GM12864 (cell line): ENCODE results near the gene FAM53C.

Experiments
- DNase-seq: peaks from one replicate; pipeline ENCODE4 v3.0.0-alpha.2; 2011; ENCODE audit warnings: low read depth
- H3K4me3 ChIP-seq: 2 replicates; pipeline ENCODE4 v1.5.1; 2011; ENCODE audit warnings: mild to moderate bottlenecking, low read depth, low read length, control low read depth
- CTCF ChIP-seq: IDR thresholded peaks from 2 replicates; pipeline ENCODE4 v1.5.1; 2011; ENCODE audit warnings: low read depth, mild to moderate bottlenecking, moderate library complexity, low read length, control low read depth, inconsistent platforms; ENCODE audit errors: missing control alignments

The FAM53C gene

GRCh38 chr5:138330813-138331448 is 7.1 kb upstream of the FAM53C start:
- no peak for DNase-seq
- no peak for TF ChIP-seq CTCF
- H3K4me3 ChIP-seq, result peak overlapping the region; percentile 64

- peak within 1 kb of the TSS; percentile 64 for H3K4me3 ChIP-seq
- TF ChIP-seq CTCF, result no peak
- peak; percentile 98 for DNase-seq
Observed at GRCh38 chr5:138331449-138332368, 6.4 kb upstream of the FAM53C start, which contains the start of gene CDC25C. TSS of gene CDC25C (minus strand) at chr5:138331804. CDS start at chr5:138331180, 624 bp downstream.

GRCh38 chr5:138334867-138335447 is 3.1 kb upstream of the FAM53C start:
- H3K4me3 ChIP-seq, result no peak overlapping the region
- DNase-seq, result no peak
- TF ChIP-seq CTCF, result no peak

GRCh38 chr5:138336952-138337684 is 948 bp upstream of the FAM53C start:
- peak overlapping the region; percentile 73 for H3K4me3 ChIP-seq
- no peak for TF ChIP-seq CTCF
- no peak for DNase-seq

GRCh38 chr5:138338411-138339090 is 485 bp downstream of the FAM53C start:
- H3K4me3 ChIP-seq, result peak overlapping the region; percentile 73
- no peak for TF ChIP-seq CTCF
- no peak for DNase-seq

- DNase-seq, result no peak
- peak overlapping the region; percentile 73 for H3K4me3 ChIP-seq
- TF ChIP-seq CTCF, result no peak
Observed at GRCh38 chr5:138339091-138339456, 1.0 kb downstream of the FAM53C start.
